AG04449 (cell line): ENCODE measurements around the gene GPC5.
"Not testable (repeated sequence)": the region's sequence is repeated elsewhere in the genome, so short reads cannot be mapped to it uniquely, and the experiment has no call there.

Experiments used
- CTCF ChIA-PET: fragments of 350-600 bp; formaldehyde crosslinking; extraction: SDS; loops from one replicate; lab custom pipeline; 2021; ENCODE audit warnings: antibody characterized with exemption; lab: Yijun Ruan, JAX
- POLR2A ChIA-PET: fragments of 400-600, 350-600 bp; formaldehyde crosslinking; extraction: SDS; loops from one replicate; lab custom pipeline; 2020; ENCODE audit warnings: antibody characterized with exemption, inconsistent platforms; lab: Yijun Ruan, JAX
- DNase-seq: peaks from one replicate; pipeline ENCODE4 v3.0.0-alpha.2; 2010; ENCODE audit warnings: low read depth, low spot score
- H3K4me3 ChIP-seq: 2 replicates; pipeline ENCODE4 v1.5.1; 2011; ENCODE audit warnings: low read depth, mild to moderate bottlenecking, control low read depth, low read length
- CTCF ChIP-seq: IDR thresholded peaks from one replicate; pipeline ENCODE4 v1.5.1; 2011; ENCODE audit warnings: mild to moderate bottlenecking, moderate library complexity, low read length, control low read depth, inconsistent platforms; ENCODE audit not compliant: insufficient read depth; ENCODE audit errors: missing control alignments

GPC5 gene

GRCh38 chr13:91398413-91399188, at the start of gene GPC5:
Gene GPC5, plus strand, starts transcription at chr13:91398621.
- TF ChIP-seq CTCF, result no peak
- H3K4me3 ChIP-seq, result peak within 1 kb of the TSS; percentile 52
- POLR2A ChIA-PET, result no interaction called here
- CTCF ChIA-PET, result interaction anchor here (0.6 kb wide), 1 partner anchor 9 kb away, joined by 3 read pairs; no protein-coding TSS in a partner anchor
- no peak for DNase-seq

GRCh38 chr13:91348906-91349435, 49.5 kb upstream of the GPC5 start:
- POLR2A ChIA-PET, result no interaction called here
- peak overlapping the region; percentile 73 for H3K4me3 ChIP-seq
- CTCF ChIA-PET, result interaction anchor here (0.8 to 1.1 kb wide), 4 partner anchors 9 to 59 kb away, joined by 3 to 5 read pairs (median 4); no protein-coding TSS in a partner anchor
- DNase-seq, result peak; percentile 9
- peak; percentile 95 for TF ChIP-seq CTCF

GRCh38 chr13:91349992-91350911, 48.2 kb upstream of the GPC5 start:
- no peak for TF ChIP-seq CTCF
- no peak for DNase-seq
- CTCF ChIA-PET, result interaction anchor here (0.8 to 1.1 kb wide), 3 partner anchors 8 to 37 kb away, joined by 4 to 5 read pairs (median 5); no protein-coding TSS in a partner anchor
- POLR2A ChIA-PET, result no interaction called here
- H3K4me3 ChIP-seq, result peak overlapping the region; percentile 73

- no peak for TF ChIP-seq CTCF
- CTCF ChIA-PET, result no interaction called here
- POLR2A ChIA-PET, result no interaction called here
- no peak overlapping the region for H3K4me3 ChIP-seq
- DNase-seq, result no peak
These were observed 47.3 kb upstream of the GPC5 start for GRCh38 chr13:91351123-91351522.

GRCh38 chr13:91351980-91352379, 46.4 kb upstream of the GPC5 start:
- POLR2A ChIA-PET, result no interaction called here
- CTCF ChIA-PET, result no interaction called here
- no peak overlapping the region for H3K4me3 ChIP-seq
- no peak for DNase-seq
- no peak for TF ChIP-seq CTCF

GRCh38 chr13:91352891-91353290, 45.5 kb upstream of the GPC5 start:
- CTCF ChIA-PET, POLR2A ChIA-PET, H3K4me3 ChIP-seq, DNase-seq: not testable (repeated sequence)
